K562 (cell line): Measurements from ENCODE around the gene SPANXN3. TPM values are rescaled to one million over a fixed set of nuclear protein-coding genes. Genes with fewer than 3 reads are reported as not detected.

Source experiments
- ATAC-seq: fragments of 200-7000 bp; cut with Tn5 transposase; 3 replicates; pipeline ENCODE4 v1.9.1; 2020; ENCODE audit warnings: moderate library complexity
- BruUV-seq: library from RNA; stranded (reverse); fragments of 400-500 nt; replicated peaks from 2 replicates; lab custom pipeline; 2021; lab: Mats Ljungman, UMichigan
- CTCF ChIA-PET: fragments of 300-600 bp; formaldehyde crosslinking; extraction: SDS; loops from one replicate; lab custom pipeline; 2021; ENCODE audit warnings: low intra/inter-chr PET ratio; lab: Yijun Ruan, JAX
- POLR2A ChIA-PET: fragments of 300-600, 350-650 bp; sonication (Branson Sonifier 250); formaldehyde crosslinking; extraction: SDS; loops from one replicate; lab custom pipeline; 2021; ENCODE audit warnings: antibody characterized with exemption, inconsistent platforms; lab: Yijun Ruan, JAX
- DNase-seq, 4 experiments: peaks; one replicate each; pipeline versions ENCODE4 v3.0.0 to v3.0.0-alpha.2; 2011 to 2018; ENCODE audit warnings: low spot score in 3 of 4, mixed read lengths in 3 of 4; ENCODE audit errors: extremely low read depth in 1 of 4
- FAIRE-seq: peaks from 2 replicates; lab custom pipeline; 2011; peaks lifted over from hg19 to GRCh38; lab: Jason Lieb, UNC
- H2AFZ ChIP-seq: 2 replicates; pipeline ENCODE4 v1.6.0; 2011; ENCODE audit warnings: low read depth, low read length, control low read depth, inconsistent platforms
- H3K27ac ChIP-seq: fragments of 200-600 bp; 3 replicates; pipeline ENCODE4 v1.8.0; 2011; ENCODE audit warnings: low read depth, mild to moderate bottlenecking, control low read depth, inconsistent platforms, low read length, moderate library complexity, mixed read lengths; ENCODE audit errors: extremely low read depth
- H3K27me3 ChIP-seq, 2 experiments: fragments of 300-600 bp in 1 of 2; 2 replicates in 1 of 2; 3 replicates in 1 of 2; pipeline versions ENCODE4 v1.6.0 to v1.8.0; 2011; ENCODE audit warnings: inconsistent platforms in 2 of 2, low read length in 2 of 2, mild to moderate bottlenecking in 1 of 2, mixed read lengths in 1 of 2, moderate library complexity in 1 of 2; ENCODE audit not compliant: control insufficient read depth in 2 of 2, insufficient read depth in 2 of 2
- H3K36me3 ChIP-seq: fragments of 300-600 bp; 3 replicates; pipeline ENCODE4 v1.8.0; 2011; ENCODE audit warnings: mild to moderate bottlenecking, low read length, inconsistent platforms; ENCODE audit not compliant: control insufficient read depth, insufficient read depth
- H3K4me1 ChIP-seq, 2 experiments: fragments of 200-600 bp in 1 of 2; replicated peaks in 1 of 2; 2 replicates in 1 of 2; 3 replicates in 1 of 2; pipeline versions ENCODE4 v1.5.1 to v1.8.0; 2011; ENCODE audit warnings: inconsistent platforms in 2 of 2, low read length in 2 of 2, mild to moderate bottlenecking in 1 of 2, mixed read lengths in 1 of 2, moderate library complexity in 1 of 2; ENCODE audit not compliant: control insufficient read depth in 2 of 2, insufficient read depth in 2 of 2
- H3K4me2 ChIP-seq: 2 replicates; pipeline ENCODE4 v1.6.1; 2011; ENCODE audit warnings: low read length, control low read depth, inconsistent platforms, mixed read lengths; ENCODE audit not compliant: insufficient read depth
- H3K4me3 ChIP-seq: fragments of 200-600 bp; sonication (generic), shearing (Covaris generic); 2 replicates; pipeline ENCODE4 v1.5.1; 2016; ENCODE audit warnings: control low read depth, inconsistent platforms
- H3K79me2 ChIP-seq: fragments of 200-600 bp; 3 replicates; pipeline ENCODE4 v1.8.0; 2011; ENCODE audit warnings: low read length, inconsistent platforms; ENCODE audit not compliant: control insufficient read depth, insufficient read depth
- H3K9ac ChIP-seq, 2 experiments: 2 replicates each; pipeline versions ENCODE4 v1.6.0 to v1.6.1; 2011; ENCODE audit warnings: low read depth in 2 of 2, low read length in 2 of 2, control low read depth in 1 of 2, inconsistent platforms in 1 of 2, mild to moderate bottlenecking in 1 of 2, mixed read lengths in 1 of 2; ENCODE audit not compliant: insufficient read depth in 1 of 2
- H3K9me1 ChIP-seq: one replicate; pipeline ENCODE4 v1.6.0; 2011; ENCODE audit warnings: inconsistent platforms, mild to moderate bottlenecking, low read length, moderate library complexity; ENCODE audit not compliant: control insufficient read depth, insufficient read depth
- H3K9me3 ChIP-seq: replicated peaks from 2 replicates; pipeline ENCODE4 v1.5.1; 2011; ENCODE audit warnings: low read depth, low read length, inconsistent platforms; ENCODE audit not compliant: control insufficient read depth, insufficient read depth
- H4K20me1 ChIP-seq: replicated peaks from 2 replicates; pipeline ENCODE4 v1.6.1; 2011; ENCODE audit warnings: low read length, inconsistent platforms, mixed read lengths; ENCODE audit not compliant: control insufficient read depth, insufficient read depth
- C11orf30 ChIP-seq: fragments of 450-650 bp; IDR thresholded peaks from 2 replicates; pipeline ENCODE4 v1.6.1; 2016; ENCODE audit warnings: low read depth, mild to moderate bottlenecking
- CEBPG ChIP-seq, 3 experiments: fragments of 200-800 bp in 1 of 3; sonication (Bioruptor generic) in 1 of 3; sonication (generic) in 1 of 3; formaldehyde crosslinking in 1 of 3; IDR thresholded peaks in 2 of 3; conservative IDR thresholded peaks in 1 of 3; 2 replicates each; pipeline versions ENCODE4 v1.6.1 to v1.8.0; 2016 to 2022; ENCODE audit warnings: missing compliant biosample characterization in 2 of 3, missing genetic modification characterization in 2 of 3, mild to moderate bottlenecking in 1 of 3, missing genetic modification reagents in 1 of 3
- EHMT2 ChIP-seq: fragments of 450-650 bp; IDR thresholded peaks from 2 replicates; pipeline ENCODE4 v1.6.1; 2018; ENCODE audit warnings: antibody characterized with exemption
- MAFF ChIP-seq: IDR thresholded peaks from 2 replicates; pipeline ENCODE4 v1.6.1; 2012; ENCODE audit warnings: low read length, improper control_type of control experiment
- MAFG ChIP-seq: fragments of 450-650 bp; conservative IDR thresholded peaks from 2 replicates; pipeline ENCODE4 v1.6.1; 2016; ENCODE audit warnings: missing genetic modification characterization, missing compliant biosample characterization
- MAFK ChIP-seq: IDR thresholded peaks from 2 replicates; pipeline ENCODE4 v1.6.1; 2011; ENCODE audit warnings: low read length, improper control_type of control experiment
- MCM3 ChIP-seq: fragments of 450-650 bp; IDR thresholded peaks from 2 replicates; pipeline ENCODE4 v1.6.1; 2016
- NFRKB ChIP-seq: fragments of 450-650 bp; IDR thresholded peaks from 2 replicates; pipeline ENCODE4 v1.6.1; 2016; ENCODE audit warnings: low read depth
- NUFIP1 ChIP-seq: fragments of 450-650 bp; IDR thresholded peaks from 2 replicates; pipeline ENCODE4 v1.6.1; 2018; ENCODE audit not compliant: partially characterized antibody
- POLR2B ChIP-seq: fragments of 450-650 bp; IDR thresholded peaks from 2 replicates; pipeline ENCODE4 v1.6.1; 2018; ENCODE audit warnings: low read depth; ENCODE audit not compliant: partially characterized antibody
- RHOXF2B ChIP-seq: fragments of 250-450 bp; sonication (Bioruptor Pico); conservative IDR thresholded peaks from 2 replicates; pipeline ENCODE4 v1.5.1; 2021
- SAP30 ChIP-seq: fragments of 200-600 bp; sonication (generic); IDR thresholded peaks from 2 replicates; pipeline ENCODE4 v1.6.1; 2012; ENCODE audit warnings: borderline replicate concordance, low read depth, mild to moderate bottlenecking, moderate library complexity, low read length, control low read depth, inconsistent platforms; ENCODE audit not compliant: insufficient read depth, poor library complexity, severe bottlenecking
- SIN3A ChIP-seq, 2 experiments: fragments of 150-350 bp in 1 of 2; IDR thresholded peaks; 2 replicates each; pipeline ENCODE4 v1.6.1; 2011 to 2016; ENCODE audit warnings: borderline replicate concordance in 2 of 2, low read depth in 2 of 2, low read length in 2 of 2, mild to moderate bottlenecking in 2 of 2, moderate library complexity in 2 of 2; ENCODE audit not compliant: control insufficient read depth in 1 of 2
- SMAD3 ChIP-seq: fragments of 450-650 bp; formaldehyde crosslinking; conservative IDR thresholded peaks from 2 replicates; pipeline ENCODE4 v1.4.0; 2020; ENCODE audit warnings: mild to moderate bottlenecking
- SNIP1 ChIP-seq: fragments of 450-650 bp; IDR thresholded peaks from 2 replicates; pipeline ENCODE4 v1.7.1; 2017; ENCODE audit warnings: low read depth, mild to moderate bottlenecking
- SRSF7 ChIP-seq: fragments of 200-400 bp; formaldehyde crosslinking; optimal IDR thresholded peaks from 2 replicates; pipeline ENCODE3; 2017; ENCODE audit warnings: mild to moderate bottlenecking, low read depth, low read length
- U2AF1 ChIP-seq: fragments of 200-400 bp; formaldehyde crosslinking; optimal IDR thresholded peaks from 2 replicates; pipeline ENCODE3; 2017; ENCODE audit warnings: mild to moderate bottlenecking, low read depth, low read length, moderate library complexity
- ZNF316 ChIP-seq: fragments of 450-650 bp; IDR thresholded peaks from 2 replicates; pipeline ENCODE4 v1.6.1; 2016
- ZNF347 ChIP-seq: fragments of 450-650 bp; formaldehyde crosslinking; IDR thresholded peaks from 2 replicates; pipeline ENCODE4 v1.4.0; 2020; ENCODE audit warnings: low read depth, mild to moderate bottlenecking, moderate library complexity
- ZNF398 ChIP-seq: fragments of 250-450 bp; sonication (Bioruptor Pico); IDR thresholded peaks from 2 replicates; pipeline ENCODE4 v1.8.0; 2021; ENCODE audit warnings: moderate library complexity, mild to moderate bottlenecking, inconsistent platforms
- WGBS: fragments of 100-300 bp; shearing (Covaris generic); methylation state at CpG from one replicate; pipeline ENCODE4 v1.1.6; 2016; ENCODE audit warnings: low coverage, mixed read lengths; ENCODE audit not compliant: insufficient coverage; ENCODE audit errors: missing lambda C conversion rate; 5-methylcytosine and 5-hydroxymethylcytosine counted together
- in situ Hi-C: fragments of 300-500 bp; cut with MboI; formaldehyde crosslinking; loops from 4 replicates; pipeline ENCODE4 v1.15.0; 2018; ENCODE audit warnings: inconsistent platforms, mixed read lengths
- intact Hi-C: fragments of 100-400 bp; cut with micrococcal nuclease; formaldehyde crosslinking; loops from 2 replicates; pipeline ENCODE4 v1.14.2; 2022
- polyA plus RNA-seq, 8 experiments: library from polyadenylated mRNA; depleted of rRNA in 4 of 8; stranded (reverse) in 5 of 8; unstranded in 3 of 8; fragments of >200 nt; fragmentation: Nextera tagmentation in 2 of 8; fragmentation: Illumina TruSeq in 1 of 8; extraction: Ambion mirVana in 2 of 8; extraction: Trizol in 1 of 8; gene quantifications; 2 replicates each; pipeline versions ENCODE4 v1.2.1 to v1.2.3, GENCODE V29; 2011 to 2014; ENCODE audit warnings: inconsistent platforms in 1 of 8, missing spikeins in 1 of 8
- total RNA-seq, 7 experiments: library from RNA; depleted of rRNA in 6 of 7; stranded (reverse); fragments of >200 nt in 6 of 7; fragmentation: Illumina TruSeq in 2 of 7; extraction: Trizol in 2 of 7; gene quantifications; 2 replicates each; pipeline versions ENCODE4 v1.2.1 to v1.2.3, GENCODE V29; 2011 to 2021; ENCODE audit warnings: low replicate concordance in 1 of 7
- TF ChIP-seq, protein P1 (sequence below): sonication (generic); formaldehyde crosslinking; IDR thresholded peaks from 2 replicates; pipeline ENCODE4 v1.8.0; 2022; ENCODE audit warnings: mild to moderate bottlenecking, missing genetic modification reagents

The SPANXN3 gene
- total and polyA plus RNA-seq, 9 of the 15 experiments (the other 6 are each of a cell fraction or from before 2014, with no cell fraction given), result not detected

- no peak for TF ChIP-seq EHMT2
- TF ChIP-seq MCM3, result no peak
Measured at GRCh38 chrX:143472347-143472938, 44.8 kb downstream of the SPANXN3 start (continued).

GRCh38 chrX:143466130-143466529 is 51.1 kb downstream of the SPANXN3 start:
- Histone ChIP-seq H3K36me3 (no peaks in the 10 kb centered on the region), H3K27ac (no peak overlapping the region), H3K9ac (no peak overlapping the region), H3K9me3 (no peaks in the 10 kb centered on the region), H2AFZ (no peak overlapping the region), H4K20me1 (no peaks in the 10 kb centered on the region), H3K4me3 (no peak overlapping the region), H3K4me2 (no peak overlapping the region), H3K27me3 (no peaks in the 10 kb centered on the region), H3K4me1 (no peaks in the 10 kb centered on the region), H3K9me1 (no peaks in the 10 kb centered on the region), H3K79me2 (no peaks in the 10 kb centered on the region)
- 13% methylated on average over 1 of the region's 1 CpG for WGBS
- in situ Hi-C loops, result no loop called here
- BruUV-seq, result no TSS peak
- FAIRE-seq, result no peak
- no peak for ATAC-seq
- DNase-seq, result no peak
- intact Hi-C loops, result no loop called here
- CTCF ChIA-PET, result no interaction called here
- POLR2A ChIA-PET, result no interaction called here
- TF ChIP-seq SNIP1 (no peak), ZNF398 (CRISPR knock-in tag) (no peak), RHOXF2B (CRISPR knock-in tag) (no peak), CEBPG (CRISPR knock-in tag; IDR thresholded peaks at IDR 0.05) (no peak), CEBPG (tag; conservative IDR thresholded peaks at IDR 0.05 in 1 of 2, IDR thresholded peaks at IDR 0.05 in 1 of 2) (no peak), MAFK (peak; percentile 87), POLR2B (no peak), MAFG (tag) (peak; percentile 58), ZNF347 (CRISPR knock-in tag) (no peak), SRSF7 (no peak), MAFF (peak; percentile 85), NFRKB (no peak), NUFIP1 (no peak), C11orf30 (peak; percentile 63), U2AF1 (no peak), SIN3A (IDR thresholded peaks at IDR 0.05; ENCODE audit: borderline replicate concordance in 2 of 2, control insufficient read depth in 1 of 2, low read depth in 2 of 2, low read length in 2 of 2) (no peak), SMAD3 (CRISPR knock-in tag) (no peak), SAP30 (no peak), ZNF316 (peak; percentile 68)
- TF ChIP-seq, protein P1, sequence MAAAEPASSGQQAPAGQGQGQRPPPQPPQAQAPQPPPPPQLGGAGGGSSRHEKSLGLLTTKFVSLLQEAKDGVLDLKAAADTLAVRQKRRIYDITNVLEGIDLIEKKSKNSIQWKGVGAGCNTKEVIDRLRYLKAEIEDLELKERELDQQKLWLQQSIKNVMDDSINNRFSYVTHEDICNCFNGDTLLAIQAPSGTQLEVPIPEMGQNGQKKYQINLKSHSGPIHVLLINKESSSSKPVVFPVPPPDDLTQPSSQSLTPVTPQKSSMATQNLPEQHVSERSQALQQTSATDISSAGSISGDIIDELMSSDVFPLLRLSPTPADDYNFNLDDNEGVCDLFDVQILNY (CRISPR knock-in tag), result no peak
